ENCODE data around the gene SPIRE1. TPM values are rescaled to one million over a fixed set of nuclear protein-coding genes. Genes with fewer than 3 reads are reported as not detected.
"Not testable (repeated sequence)": the region's sequence is repeated elsewhere in the genome, so short reads cannot be mapped to it uniquely, and the experiment has no call there.

The SPIRE1 gene
- total and polyA plus RNA-seq, 8 donors: 3.1 to 24.4 (median 8.4) TPM

GRCh38 chr18:12485479-12486105 lies 172.3 kb downstream of the SPIRE1 start:
- TF ChIP-seq POLR2AphosphoS5 (IDR thresholded peaks at IDR 0.05) (no peak), EP300 (IDR thresholded peaks at IDR 0.05) (no peak), POLR2A (IDR thresholded peaks at IDR 0.05) (no peak)
- TF ChIP-seq, protein P1, sequence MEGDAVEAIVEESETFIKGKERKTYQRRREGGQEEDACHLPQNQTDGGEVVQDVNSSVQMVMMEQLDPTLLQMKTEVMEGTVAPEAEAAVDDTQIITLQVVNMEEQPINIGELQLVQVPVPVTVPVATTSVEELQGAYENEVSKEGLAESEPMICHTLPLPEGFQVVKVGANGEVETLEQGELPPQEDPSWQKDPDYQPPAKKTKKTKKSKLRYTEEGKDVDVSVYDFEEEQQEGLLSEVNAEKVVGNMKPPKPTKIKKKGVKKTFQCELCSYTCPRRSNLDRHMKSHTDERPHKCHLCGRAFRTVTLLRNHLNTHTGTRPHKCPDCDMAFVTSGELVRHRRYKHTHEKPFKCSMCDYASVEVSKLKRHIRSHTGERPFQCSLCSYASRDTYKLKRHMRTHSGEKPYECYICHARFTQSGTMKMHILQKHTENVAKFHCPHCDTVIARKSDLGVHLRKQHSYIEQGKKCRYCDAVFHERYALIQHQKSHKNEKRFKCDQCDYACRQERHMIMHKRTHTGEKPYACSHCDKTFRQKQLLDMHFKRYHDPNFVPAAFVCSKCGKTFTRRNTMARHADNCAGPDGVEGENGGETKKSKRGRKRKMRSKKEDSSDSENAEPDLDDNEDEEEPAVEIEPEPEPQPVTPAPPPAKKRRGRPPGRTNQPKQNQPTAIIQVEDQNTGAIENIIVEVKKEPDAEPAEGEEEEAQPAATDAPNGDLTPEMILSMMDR (IDR thresholded peaks at IDR 0.05): no peak
- peaks cover 0 to 8% (median 0%) of the 10 kb centered on the region in 4 donors for H3K36me3 ChIP-seq
- no peaks in the 10 kb centered on the region for H3K9me3 ChIP-seq
- WGBS, 5 donors: 82 to 90% (median 87%) methylated on average over 5 of the region's 5 CpGs
- H3K4me3 ChIP-seq: no peak overlapping the region
- DNase-seq: no peak
- intact Hi-C loops (cut with DNase I; ENCODE audit: low total_unique reads): no loop called here
- no peak overlapping the region for H3K27ac ChIP-seq
- no peaks in the 10 kb centered on the region for H3K4me1 ChIP-seq
- no peaks in the 10 kb centered on the region for H3K27me3 ChIP-seq

GRCh38 chr18:12481915-12482314 lies 176.0 kb downstream of the SPIRE1 start:
- not testable (repeated sequence) for H3K27ac ChIP-seq
- 90 to 95% (median 92%) methylated on average over 10 of the region's 10 CpGs for WGBS, 5 donors

DNA sequence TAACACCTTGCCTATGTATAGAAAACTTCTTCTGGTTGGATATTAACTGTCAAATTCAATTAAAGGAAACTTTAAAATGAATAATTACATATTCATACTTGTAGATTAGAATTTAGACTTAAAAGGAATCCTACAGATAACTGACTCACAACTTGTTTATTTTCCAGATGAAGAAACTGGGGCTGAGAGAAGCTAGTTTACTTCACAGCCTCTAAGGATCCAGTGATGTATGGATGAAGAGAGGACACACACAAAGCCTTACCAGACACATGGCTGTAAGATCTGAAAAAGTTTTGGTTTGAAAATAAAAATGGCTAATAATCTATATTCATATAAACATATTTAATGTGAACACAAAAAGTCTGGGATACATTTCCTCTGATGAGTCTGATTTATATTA lies 177.9 kb downstream of the SPIRE1 start:
- Histone ChIP-seq H3K36me3 (peaks cover 7 to 32% (median 17%) of the 10 kb centered on the region in 4 donors), H3K4me3 (no peak overlapping the region), H3K9me3 (no peaks in the 10 kb centered on the region), H3K27me3 (no peaks in the 10 kb centered on the region), H3K27ac (no peak overlapping the region), H3K4me1 (no peaks in the 10 kb centered on the region)
- intact Hi-C loops (cut with DNase I; ENCODE audit: low total_unique reads): no loop called here
- no peak for DNase-seq
- TF ChIP-seq EP300 (IDR thresholded peaks at IDR 0.05) (no peak), POLR2A (IDR thresholded peaks at IDR 0.05) (no peak), POLR2AphosphoS5 (IDR thresholded peaks at IDR 0.05) (no peak)
- TF ChIP-seq, protein P1 (IDR thresholded peaks at IDR 0.05): no peak

More at GRCh38 chr18:12481915-12482314, 176.0 kb downstream of the SPIRE1 start:
- DNase-seq; intact Hi-C loops (cut with DNase I; ENCODE audit: low total_unique reads); H3K9me3 ChIP-seq; H3K27me3 ChIP-seq; H3K4me3 ChIP-seq; H3K4me1 ChIP-seq: not testable (repeated sequence)
- H3K36me3 ChIP-seq: peaks cover 7 to 29% (median 17%) of the 10 kb centered on the region in 4 donors

DNA sequence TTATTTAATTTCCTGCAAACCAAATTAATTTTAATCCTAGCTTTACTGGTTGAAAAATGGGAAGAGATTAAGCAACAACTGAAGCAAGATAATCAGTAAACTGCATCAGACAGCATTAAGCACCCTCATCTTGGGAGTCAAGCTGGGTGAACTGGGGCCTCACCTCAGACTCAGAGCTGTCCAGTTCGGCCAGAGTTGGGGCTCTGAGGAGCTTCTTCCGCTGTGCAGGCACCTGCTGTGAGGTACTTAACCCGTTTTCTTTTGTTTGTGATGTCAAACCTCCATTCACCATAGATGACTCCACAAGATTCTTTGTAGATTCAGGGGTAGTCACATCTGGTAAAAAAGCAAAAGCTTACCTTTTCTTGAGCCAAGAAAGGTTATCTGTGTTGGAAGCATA lies 178.4 kb downstream of the SPIRE1 start:
- no peak for DNase-seq
- intact Hi-C loops (cut with DNase I; ENCODE audit: low total_unique reads): no loop called here
- Histone ChIP-seq H3K27me3 (no peaks in the 10 kb centered on the region), H3K4me1 (no peaks in the 10 kb centered on the region), H3K27ac (no peak overlapping the region), H3K9me3 (no peaks in the 10 kb centered on the region), H3K4me3 (no peak overlapping the region), H3K36me3 (peaks cover 7 to 37% (median 19%) of the 10 kb centered on the region in 4 donors)
- TF ChIP-seq, protein P1 (IDR thresholded peaks at IDR 0.05): no peak
- TF ChIP-seq EP300 (IDR thresholded peaks at IDR 0.05): no peak
- no peak for TF ChIP-seq POLR2A (IDR thresholded peaks at IDR 0.05)
- no peak for TF ChIP-seq POLR2AphosphoS5 (IDR thresholded peaks at IDR 0.05)
- 74 to 83% (median 74%) methylated on average over 3 of the region's 3 CpGs for WGBS, 5 donors

GRCh38 chr18:12478269-12479047 lies 179.4 kb downstream of the SPIRE1 start:
- TF ChIP-seq POLR2A (IDR thresholded peaks at IDR 0.05): no peak
- no peak overlapping the region for H3K27ac ChIP-seq
- no peaks in the 10 kb centered on the region for H3K4me1 ChIP-seq
- DNase-seq: no peak
- no peaks in the 10 kb centered on the region for H3K9me3 ChIP-seq
- no peaks in the 10 kb centered on the region for H3K27me3 ChIP-seq
- intact Hi-C loops (cut with DNase I; ENCODE audit: low total_unique reads): no loop called here
- WGBS, 5 donors: 86 to 90% (median 88%) methylated on average over 12 of the region's 12 CpGs
- H3K36me3 ChIP-seq: peaks cover 7 to 43% (median 22%) of the 10 kb centered on the region in 4 donors
- no peak overlapping the region for H3K4me3 ChIP-seq

Measured in stomach (tissue), 9 donors.